ENCODE data around the gene MAEA.

Gene MAEA

GRCh38 chr4:1243451-1244080, 46.1 kb upstream of the MAEA start:
- no peak for TF ChIP-seq CTCF (IDR thresholded peaks at IDR 0.05; ENCODE audit: insufficient read depth, low read depth, low read length, missing control alignments)
- no peak for DNase-seq (ENCODE audit: low read depth)
- no peak overlapping the region for H3K4me3 ChIP-seq (ENCODE audit: low read length)

GRCh38 chr4:1244081-1244977, 45.4 kb upstream of the MAEA start:
- no peak overlapping the region for H3K4me3 ChIP-seq (ENCODE audit: low read length)
- TF ChIP-seq CTCF (IDR thresholded peaks at IDR 0.05; ENCODE audit: insufficient read depth, low read depth, low read length, missing control alignments): no peak
- DNase-seq (ENCODE audit: low read depth): no peak

GRCh38 chr4:1244978-1245471, 44.7 kb upstream of the MAEA start:
- TF ChIP-seq CTCF (IDR thresholded peaks at IDR 0.05; ENCODE audit: insufficient read depth, low read depth, low read length, missing control alignments): no peak
- no peak overlapping the region for H3K4me3 ChIP-seq (ENCODE audit: low read length)
- no peak for DNase-seq (ENCODE audit: low read depth)

DNA sequence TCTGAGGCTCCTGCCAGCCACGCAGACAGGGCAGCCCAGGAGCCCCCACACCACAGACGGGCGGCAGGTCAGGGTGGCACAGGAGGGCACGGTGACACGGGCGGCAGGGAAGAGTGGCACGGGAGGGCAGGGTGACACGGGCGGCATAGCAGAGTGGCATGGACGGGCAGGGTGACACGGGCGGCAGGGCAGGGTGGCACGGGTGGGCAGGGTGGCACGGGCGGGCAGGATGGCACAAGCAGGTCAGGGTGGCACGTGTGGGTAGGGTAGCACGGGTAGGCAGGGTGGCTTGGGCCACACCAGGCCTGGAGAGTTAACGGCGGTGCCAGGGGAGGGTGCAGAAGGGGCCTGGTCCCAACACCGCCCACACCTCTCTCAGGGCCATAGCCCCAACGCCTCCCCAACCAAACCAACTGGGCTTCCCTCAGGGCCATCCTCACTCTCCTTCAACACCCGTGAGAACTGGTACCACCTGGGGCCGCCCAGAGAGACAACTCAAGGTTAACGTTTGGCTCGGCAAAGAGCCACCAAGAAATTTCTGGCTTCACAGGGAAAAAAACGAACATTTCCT, 44.1 kb upstream of the MAEA start:
- TF ChIP-seq CTCF (IDR thresholded peaks at IDR 0.05; ENCODE audit: insufficient read depth, low read depth, low read length, missing control alignments): no peak
- no peak for DNase-seq (ENCODE audit: low read depth)
- H3K4me3 ChIP-seq (ENCODE audit: low read length): no peak overlapping the region

- TF ChIP-seq CTCF (IDR thresholded peaks at IDR 0.05; ENCODE audit: insufficient read depth, low read depth, low read length, missing control alignments): no peak
- peak overlapping the region; percentile 80 for H3K4me3 ChIP-seq (ENCODE audit: low read length)
- peak; percentile 8 for DNase-seq (ENCODE audit: low read depth)
Observed at GRCh38 chr4:1246111-1246881, 43.4 kb upstream of the MAEA start.

All from epithelial cell of esophagus (primary cell).